Panc1 (cell line): ENCODE results near the gene VIM. TPM values are rescaled to one million over a fixed set of nuclear protein-coding genes. Genes with fewer than 3 reads are reported as not detected.

Experiments used
- ATAC-seq: fragments of 200-7000 bp; cut with Tn5 transposase; 2 replicates; pipeline ENCODE4 v1.9.1; 2020; ENCODE audit warnings: mild to moderate bottlenecking, moderate library complexity
- BruUV-seq: library from RNA; stranded (reverse); fragments of 400-500 nt; replicated peaks from 2 replicates; lab custom pipeline; 2021; lab: Mats Ljungman, UMichigan
- CTCF ChIA-PET: fragments of 300-600 bp; sonication (Branson Sonifier 250); formaldehyde crosslinking; loops from one replicate; lab custom pipeline; 2022; ENCODE audit warnings: antibody characterized with exemption; lab: Charles Lee
- POLR2A ChIA-PET: fragments of 300-600 bp; sonication (Branson Sonifier 250); formaldehyde crosslinking; loops from one replicate; lab custom pipeline; 2022; ENCODE audit warnings: antibody characterized with exemption; lab: Charles Lee
- DNase-seq: peaks from one replicate; pipeline ENCODE4 v3.0.0-alpha.2; 2010; ENCODE audit warnings: low read depth, low spot score
- H3K27ac ChIP-seq: 2 replicates; pipeline ENCODE4 v1.5.1; 2011; ENCODE audit warnings: mild to moderate bottlenecking, low read length, inconsistent platforms
- H3K27me3 ChIP-seq: fragments of 200-500 bp; sonication (Bioruptor generic); 2 replicates; pipeline ENCODE4 v1.6.0; 2014; ENCODE audit warnings: low read length, inconsistent platforms; ENCODE audit not compliant: control insufficient read depth, insufficient read depth
- H3K36me3 ChIP-seq: fragments of 200-500 bp; sonication (Bioruptor generic); 2 replicates; pipeline ENCODE4 v1.5.1; 2014; ENCODE audit warnings: inconsistent platforms, mild to moderate bottlenecking, low read length, moderate library complexity; ENCODE audit not compliant: control insufficient read depth, insufficient read depth
- H3K4me1 ChIP-seq: 2 replicates; pipeline ENCODE4 v1.5.1; 2011; ENCODE audit warnings: inconsistent platforms, mild to moderate bottlenecking, low read length, moderate library complexity; ENCODE audit not compliant: control insufficient read depth, insufficient read depth
- H3K4me3 ChIP-seq, 2 experiments: 2 replicates each; pipeline ENCODE4 v1.5.1; 2011 to 2012; ENCODE audit warnings: low read depth in 2 of 2, low read length in 2 of 2, mild to moderate bottlenecking in 2 of 2, inconsistent platforms in 1 of 2, moderate library complexity in 1 of 2
- H3K9me3 ChIP-seq: fragments of 200-500 bp; sonication (Bioruptor generic); 2 replicates; pipeline ENCODE4 v1.5.1; 2014; ENCODE audit warnings: low read depth, mild to moderate bottlenecking, inconsistent platforms, low read length, moderate library complexity; ENCODE audit not compliant: control insufficient read depth, insufficient read depth
- CTCF ChIP-seq: fragments of 450-650 bp; IDR thresholded peaks from 2 replicates; pipeline ENCODE4 v1.5.1; 2017; ENCODE audit warnings: mild to moderate bottlenecking
- POLR2AphosphoS5 ChIP-seq: IDR thresholded peaks from 2 replicates; pipeline ENCODE4 v1.6.1; 2012; ENCODE audit warnings: mild to moderate bottlenecking, low read depth, low read length, moderate library complexity
- REST ChIP-seq, 2 experiments: IDR thresholded peaks; 2 replicates each; pipeline ENCODE4 v1.6.1; 2011 to 2012; ENCODE audit warnings: low read depth in 2 of 2, control low read depth in 1 of 2, low read length in 1 of 2, mild to moderate bottlenecking in 1 of 2, moderate library complexity in 1 of 2; ENCODE audit not compliant: insufficient read depth in 1 of 2
- SIN3A ChIP-seq: IDR thresholded peaks from 2 replicates; pipeline ENCODE4 v1.6.1; 2012; ENCODE audit warnings: low read depth, mild to moderate bottlenecking, low read length, moderate library complexity, borderline replicate concordance; ENCODE audit not compliant: insufficient read depth
- TCF7L2 ChIP-seq: IDR thresholded peaks from 2 replicates; pipeline ENCODE4 v1.6.1; 2011; ENCODE audit warnings: mild to moderate bottlenecking, low read depth, low read length, inconsistent platforms
- in situ Hi-C: cut with HindIII; loops from 2 replicates; pipeline ENCODE4 v1.10.0; 2016; ENCODE audit warnings: low sequenced_read_pairs, low pct_unique_long_range_greater_than_20kb
- intact Hi-C: fragments of 100-400 bp; cut with micrococcal nuclease; formaldehyde crosslinking; loops from one replicate; pipeline ENCODE4 v1.10.0; 2022; ENCODE audit not compliant: unreplicated experiment
- total RNA-seq: library from RNA; stranded (reverse); gene quantifications from one replicate; pipeline ENCODE4 v1.2.1, GENCODE V29; 2021; ENCODE audit not compliant: unreplicated experiment

The VIM gene
- total RNA-seq, 1 experiment from 2014 or later, result 3,436 TPM

- no TSS peak for BruUV-seq
- Histone ChIP-seq H3K27me3 (no peaks in the 10 kb centered on the region), H3K4me3 (peak overlapping the region in 1 of 2 experiments; percentile 16; a peak in 1 of 4 replicates), H3K36me3 (peaks cover 27% of the 10 kb centered on the region), H3K4me1 (peaks cover 34% of the 10 kb centered on the region), H3K27ac (peak overlapping the region; percentile 39), H3K9me3 (no peaks in the 10 kb centered on the region)
- intact Hi-C loops, result loop anchor here (10.0 kb wide), 1 partner anchor 214 kb away; no protein-coding TSS in a partner anchor
- DNase-seq, result no peak
- in situ Hi-C loops, result no loop called here
- ATAC-seq, result peak; percentile 69
- ChIA-PET CTCF (interaction anchor here (0.5 kb wide), 1 partner anchor 123 kb away, joined by 9 read pairs; no protein-coding TSS in a partner anchor), POLR2A (interaction anchor here (0.6 to 1.3 kb wide), 3 partner anchors 32 to 234 kb away, joined by 3 to 7 read pairs (median 6); partner anchors contain the start of gene TRDMT1)
- no peak for TF ChIP-seq REST (IDR thresholded peaks at IDR 0.05; ENCODE audit: insufficient read depth in 1 of 2, low read depth in 2 of 2, low read length in 1 of 2)
- no peak for TF ChIP-seq TCF7L2
- peak; percentile 93 for TF ChIP-seq POLR2AphosphoS5
- no peak for TF ChIP-seq CTCF
Measured at GRCh38 chr10:17238445-17239291, 10.6 kb downstream of the VIM start.

- no peak for DNase-seq
- in situ Hi-C loops, result no loop called here
- ATAC-seq, result peak; percentile 6
- POLR2A ChIA-PET, result no interaction called here
- BruUV-seq, result no TSS peak
- TF ChIP-seq CTCF (no peak), POLR2AphosphoS5 (0 out of 2 replicates have a peak, but pooled peaks have one; percentile 15), SIN3A (peak; percentile 60; the same call in 1 of the 2 replicates)
- H3K4me3 ChIP-seq, result no peak overlapping the region
- H3K9me3 ChIP-seq, result no peaks in the 10 kb centered on the region
- CTCF ChIA-PET, result no interaction called here
- peaks cover 26% of the 10 kb centered on the region for H3K36me3 ChIP-seq
- intact Hi-C loops, result loop anchor here (10.0 kb wide), 1 partner anchor 215 kb away; no protein-coding TSS in a partner anchor
- H3K27me3 ChIP-seq, result no peaks in the 10 kb centered on the region
- peaks cover 34% of the 10 kb centered on the region for H3K4me1 ChIP-seq
- H3K27ac ChIP-seq, result peak overlapping the region; percentile 39
Measured at GRCh38 chr10:17239345-17240085, 11.5 kb downstream of the VIM start.
